Gastrocnemius medialis (tissue), 4 donors: ENCODE measurements around the gene LYRM7.

Experiments used
- CTCF ChIP-seq, 5 experiments: fragments of 450-650 bp in 3 of 5; fragments of 200-600 bp in 2 of 5; sonication (generic) in 2 of 5; IDR thresholded peaks in 4 of 5; conservative IDR thresholded peaks in 1 of 5; 1 replicate in 4 of 5; 2 replicates in 1 of 5; pipeline ENCODE4 v1.5.1; 2016 to 2019; ENCODE audit warnings: antibody characterized with exemption in 5 of 5, mild to moderate bottlenecking in 3 of 5, moderate library complexity in 3 of 5
- POLR2A ChIP-seq, 2 donors: fragments of 450-650 bp; IDR thresholded peaks; one replicate each; pipeline ENCODE4 v1.6.1; 2017; ENCODE audit warnings: antibody characterized with exemption in 2 of 2, mild to moderate bottlenecking in 2 of 2, moderate library complexity in 2 of 2

DNA sequence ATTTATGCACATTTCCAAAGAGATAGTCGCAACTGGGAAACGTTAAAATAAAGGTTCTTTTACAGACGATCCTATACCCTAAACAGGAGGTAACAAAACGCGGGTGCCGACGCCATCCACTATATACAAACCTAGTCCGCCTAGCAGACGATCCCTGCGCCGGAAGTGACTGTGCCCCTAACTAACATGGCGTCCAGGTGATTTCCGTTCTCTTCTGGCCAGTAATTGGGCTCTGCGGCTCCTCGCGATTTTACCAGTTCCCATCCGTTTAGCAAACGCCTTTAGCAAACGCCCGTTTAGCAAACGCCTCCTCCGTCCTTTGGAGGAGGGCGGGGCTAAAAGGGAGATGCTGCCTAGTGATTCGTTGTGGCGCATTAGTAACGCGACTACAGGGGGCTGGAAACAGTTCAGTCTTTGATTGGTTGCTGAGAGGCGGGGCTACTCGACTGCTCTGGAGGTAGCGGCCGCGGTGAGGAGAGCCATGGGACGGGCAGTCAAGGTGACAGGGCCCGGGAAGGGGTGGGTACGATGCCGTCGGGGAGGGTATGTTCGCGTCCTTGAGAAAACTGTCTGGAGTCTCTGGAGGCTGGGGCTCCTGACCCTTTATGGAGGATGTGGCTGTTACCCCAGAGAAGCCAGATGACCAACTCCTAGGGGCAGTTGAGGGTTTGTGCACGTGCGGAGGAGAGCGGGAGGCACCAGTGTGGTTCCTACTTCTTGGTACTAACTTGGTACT lies at the start of gene LYRM7:
- no peak for TF ChIP-seq CTCF (IDR thresholded peaks at IDR 0.05 in 4 of 5, conservative IDR thresholded peaks at IDR 0.05 in 1 of 5)
- TF ChIP-seq POLR2A (IDR thresholded peaks at IDR 0.05) = peak; percentile 55 to 80
